ENCODE measurements around the gene MEGF6. TPM values are rescaled to one million over a fixed set of nuclear protein-coding genes. Genes with fewer than 3 reads are reported as not detected.

The MEGF6 gene
- total RNA-seq, 1 experiment from 2014 or later, result 32.4 TPM

GRCh38 chr1:3633344-3634058 is 22.2 kb upstream of the MEGF6 start:
- Mint-ChIP-seq H3K4me3 (ENCODE audit: low read depth, unreplicated experiment) (no peak overlapping the region), H3K9me3 (ENCODE audit: low read depth, unreplicated experiment) (no peaks in the 10 kb centered on the region), H3K27ac (ENCODE audit: unreplicated experiment) (no peak overlapping the region), H3K36me3 (ENCODE audit: insufficient read depth, unreplicated experiment) (peaks cover 16% of the 10 kb centered on the region), H3K27me3 (ENCODE audit: unreplicated experiment) (no peaks in the 10 kb centered on the region), H3K4me1 (ENCODE audit: low read depth, unreplicated experiment) (no peaks in the 10 kb centered on the region)
- CTCF ChIA-PET, result no interaction called here
- intact Hi-C loops (cut with micrococcal nuclease; ENCODE audit: unreplicated experiment), result no loop called here
- TF ChIP-seq CTCF (IDR thresholded peaks at IDR 0.05; ENCODE audit: unreplicated experiment), result no peak
- BruUV-seq (replicated peaks), result no TSS peak
- no peak for DNase-seq

- BruUV-seq (replicated peaks), result no TSS peak
- no peaks in the 10 kb centered on the region for H3K27me3 Mint-ChIP-seq (ENCODE audit: unreplicated experiment)
- H3K9me3 Mint-ChIP-seq (ENCODE audit: low read depth, unreplicated experiment), result no peaks in the 10 kb centered on the region
- no peak overlapping the region for H3K27ac Mint-ChIP-seq (ENCODE audit: unreplicated experiment)
- TF ChIP-seq CTCF (IDR thresholded peaks at IDR 0.05; ENCODE audit: unreplicated experiment), result no peak
- intact Hi-C loops (cut with micrococcal nuclease; ENCODE audit: unreplicated experiment), result no loop called here
- peaks cover 19% of the 10 kb centered on the region for H3K36me3 Mint-ChIP-seq (ENCODE audit: insufficient read depth, unreplicated experiment)
- no peak for DNase-seq
- no peak overlapping the region for H3K4me3 Mint-ChIP-seq (ENCODE audit: low read depth, unreplicated experiment)
- H3K4me1 Mint-ChIP-seq (ENCODE audit: low read depth, unreplicated experiment), result no peaks in the 10 kb centered on the region
- CTCF ChIA-PET, result no interaction called here
These were observed 21.5 kb upstream of the MEGF6 start for GRCh38 chr1:3632716-3633343.

- intact Hi-C loops (cut with micrococcal nuclease; ENCODE audit: unreplicated experiment), result no loop called here
- H3K9me3 Mint-ChIP-seq (ENCODE audit: low read depth, unreplicated experiment), result no peaks in the 10 kb centered on the region
- H3K27me3 Mint-ChIP-seq (ENCODE audit: unreplicated experiment), result no peaks in the 10 kb centered on the region
- no peak overlapping the region for H3K4me3 Mint-ChIP-seq (ENCODE audit: low read depth, unreplicated experiment)
- H3K36me3 Mint-ChIP-seq (ENCODE audit: insufficient read depth, unreplicated experiment), result peaks cover 19% of the 10 kb centered on the region
- CTCF ChIA-PET, result no interaction called here
- no peaks in the 10 kb centered on the region for H3K4me1 Mint-ChIP-seq (ENCODE audit: low read depth, unreplicated experiment)
- no peak overlapping the region for H3K27ac Mint-ChIP-seq (ENCODE audit: unreplicated experiment)
- no peak for DNase-seq
- no peak for TF ChIP-seq CTCF (IDR thresholded peaks at IDR 0.05; ENCODE audit: unreplicated experiment)
- no TSS peak for BruUV-seq (replicated peaks)
These were observed 21.0 kb upstream of the MEGF6 start for GRCh38 chr1:3632298-3632697.

DNA sequence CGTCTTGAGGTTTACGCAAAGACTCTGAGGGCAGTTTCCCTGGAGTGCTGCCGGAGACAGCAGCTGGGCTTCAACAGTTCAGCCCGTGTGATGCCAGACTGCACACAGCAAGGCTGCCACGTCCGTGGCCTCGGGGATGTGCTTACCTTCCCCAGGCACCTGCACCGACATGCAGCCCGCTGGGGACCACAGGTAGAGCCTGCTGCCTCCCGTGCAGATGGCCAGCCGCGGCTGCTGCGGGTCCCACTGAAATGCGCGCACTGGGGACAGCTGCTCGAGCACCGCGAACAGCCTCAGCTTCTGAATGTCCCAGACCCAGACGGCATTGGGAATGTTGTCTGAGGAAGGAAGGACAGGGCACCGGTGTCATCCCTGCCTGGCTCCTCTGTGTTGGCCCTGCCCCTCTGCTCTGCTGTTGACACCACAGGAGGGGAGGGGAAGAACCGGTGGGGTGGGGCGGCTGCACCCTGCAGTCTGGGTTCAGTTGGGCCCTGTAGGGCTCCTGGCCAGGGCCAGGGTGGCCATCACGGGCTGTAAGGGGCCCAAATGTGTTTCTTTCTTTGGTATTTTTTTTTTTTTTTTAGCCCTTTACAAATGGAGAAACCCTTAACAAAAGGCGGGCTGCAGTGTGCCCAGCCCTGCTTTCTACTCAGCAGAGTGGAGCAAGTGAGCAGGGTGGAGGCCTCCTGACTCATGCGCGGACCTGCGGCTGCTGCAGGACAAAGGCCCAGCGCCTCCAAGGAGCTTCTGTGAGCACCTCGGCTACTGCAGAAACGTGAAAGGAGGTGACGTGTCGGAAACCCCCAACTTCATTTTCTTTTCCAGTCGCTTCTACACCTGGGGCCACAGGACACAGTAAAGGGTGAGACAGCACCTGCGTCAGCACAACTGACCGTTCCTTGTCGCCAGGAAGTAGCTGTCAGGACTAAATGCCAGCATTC is 20.3 kb upstream of the MEGF6 start:
- Mint-ChIP-seq H3K27ac (ENCODE audit: unreplicated experiment) (no peak overlapping the region), H3K4me3 (ENCODE audit: low read depth, unreplicated experiment) (no peak overlapping the region), H3K9me3 (ENCODE audit: low read depth, unreplicated experiment) (no peaks in the 10 kb centered on the region), H3K27me3 (ENCODE audit: unreplicated experiment) (no peaks in the 10 kb centered on the region), H3K4me1 (ENCODE audit: low read depth, unreplicated experiment) (no peaks in the 10 kb centered on the region), H3K36me3 (ENCODE audit: insufficient read depth, unreplicated experiment) (peaks cover 19% of the 10 kb centered on the region)
- intact Hi-C loops (cut with micrococcal nuclease; ENCODE audit: unreplicated experiment), result no loop called here
- DNase-seq, result no peak
- CTCF ChIA-PET, result no interaction called here
- no TSS peak for BruUV-seq (replicated peaks)
- TF ChIP-seq CTCF (IDR thresholded peaks at IDR 0.05; ENCODE audit: unreplicated experiment), result no peak

Data from Calu3 (cell line).